ENCODE measurements around the gene PSD4. TPM values are rescaled to one million over a fixed set of nuclear protein-coding genes. Genes with fewer than 3 reads are reported as not detected.

PSD4 gene
- polyA plus RNA-seq, 4 donors, result 24.7 to 39.2 (median 32.7) TPM

GRCh38 chr2:113246606-113247005, 72.8 kb downstream of the PSD4 start:
- WGBS, 3 donors, result 89 to 92% (median 90%) methylated on average over 14 of the region's 14 CpGs
- Histone ChIP-seq H3K4me1 (ENCODE audit: control insufficient read depth in 3 of 3, insufficient read depth in 2 of 3, low read depth in 1 of 3, low read length in 2 of 3) (peaks cover 0 to 19% (median 3%) of the 10 kb centered on the region in 3 donors), H3K4me3 (ENCODE audit: low read depth in 1 of 3, low read length in 3 of 3) (no peak overlapping the region), H3K27ac (ENCODE audit: low read depth in 1 of 3, low read length in 2 of 3) (no peak overlapping the region), H3K27me3 (ENCODE audit: control insufficient read depth in 3 of 3, insufficient read depth in 3 of 3, low read length in 3 of 3) (no peaks in the 10 kb centered on the region), H3K9me3 (ENCODE audit: control insufficient read depth in 2 of 2, insufficient read depth in 1 of 2, low read depth in 1 of 2, low read length in 1 of 2) (no peaks in the 10 kb centered on the region), H3K36me3 (ENCODE audit: control insufficient read depth in 3 of 3, insufficient read depth in 2 of 3, low read depth in 1 of 3, low read length in 3 of 3) (no peaks in the 10 kb centered on the region)
- no peak for DNase-seq
- no peak for FAIRE-seq

DNA sequence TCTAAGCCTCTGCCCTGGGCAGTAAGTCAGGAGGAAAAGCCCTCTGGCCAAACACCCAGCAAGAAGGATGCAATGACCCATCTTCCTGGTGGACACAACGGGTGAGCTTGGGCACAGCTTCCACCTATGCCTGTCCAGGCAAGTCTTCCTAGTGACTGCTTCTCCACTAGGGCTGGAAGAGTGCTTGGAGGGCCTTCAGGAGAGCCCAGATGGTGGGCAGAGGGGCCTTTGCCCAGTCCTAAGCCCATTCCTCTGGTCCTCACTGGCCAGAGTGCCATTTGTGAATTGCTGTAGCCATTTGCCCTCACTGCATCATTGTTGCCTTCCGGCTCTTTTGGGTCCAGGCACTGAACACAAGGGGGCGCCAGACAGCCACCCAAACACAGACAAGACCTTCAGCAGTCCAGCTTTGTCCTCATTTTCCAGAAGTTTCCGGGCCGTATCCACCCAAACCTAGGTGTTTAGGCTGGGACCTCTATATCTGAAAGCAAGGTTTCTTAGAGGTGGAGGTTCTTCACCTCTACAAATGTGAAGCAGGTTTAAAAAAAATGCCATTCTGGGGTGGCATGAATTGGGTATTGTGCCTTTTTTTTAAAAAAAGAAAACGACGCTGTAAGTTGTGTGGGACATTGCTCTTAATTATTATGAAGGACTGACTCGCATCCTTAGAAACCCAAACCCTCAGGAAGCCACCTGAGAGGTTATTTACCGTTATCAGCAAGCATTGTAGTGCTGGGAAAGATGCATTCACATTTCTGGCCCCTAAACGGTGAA, 75.4 kb downstream of the PSD4 start:
- FAIRE-seq, result no peak
- WGBS, 3 donors, result 39 to 43% (median 43%) methylated on average over 10 of the region's 10 CpGs
- peak; percentile 82 to 88 for DNase-seq

DNA sequence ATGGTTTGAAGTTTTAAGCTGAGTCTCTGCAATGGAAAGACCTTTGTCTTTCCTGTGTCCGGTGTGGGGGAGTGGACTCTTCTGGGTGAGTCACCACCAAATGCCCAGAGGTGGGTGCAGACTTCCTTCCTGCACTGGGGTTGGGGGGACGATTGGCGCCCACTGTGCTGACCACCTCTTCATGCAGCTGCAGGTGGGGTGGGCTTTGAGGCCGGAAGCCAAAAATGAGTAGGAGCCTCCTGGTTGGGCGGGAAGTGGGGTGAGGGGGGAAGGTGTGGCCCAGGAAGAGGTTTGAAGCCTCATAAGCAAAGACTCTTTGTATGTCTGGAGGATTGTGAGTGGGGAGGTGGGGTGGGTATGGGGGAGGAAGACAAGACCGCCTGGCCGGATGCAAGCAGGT, 77.3 kb downstream of the PSD4 start:
- H3K4me3 ChIP-seq (ENCODE audit: low read depth in 1 of 3, low read length in 3 of 3), result no peak overlapping the region
- no peaks in the 10 kb centered on the region for H3K27me3 ChIP-seq (ENCODE audit: control insufficient read depth in 3 of 3, insufficient read depth in 3 of 3, low read length in 3 of 3)
- no peak overlapping the region for H3K27ac ChIP-seq (ENCODE audit: low read depth in 1 of 3, low read length in 2 of 3)
- peaks cover 3 to 7% (median 4%) of the 10 kb centered on the region in 3 donors for H3K4me1 ChIP-seq (ENCODE audit: control insufficient read depth in 3 of 3, insufficient read depth in 2 of 3, low read depth in 1 of 3, low read length in 2 of 3)
- H3K9me3 ChIP-seq (ENCODE audit: control insufficient read depth in 2 of 2, insufficient read depth in 1 of 2, low read depth in 1 of 2, low read length in 1 of 2), result peaks cover 0 to 5% of the 10 kb centered on the region in 2 donors
- DNase-seq (peak in 1 of 2 donors; percentile 40), FAIRE-seq (no peak)
- 63 to 71% (median 68%) methylated on average over 7 of the region's 7 CpGs for WGBS, 3 donors
- H3K36me3 ChIP-seq (ENCODE audit: control insufficient read depth in 3 of 3, insufficient read depth in 2 of 3, low read depth in 1 of 3, low read length in 3 of 3), result no peaks in the 10 kb centered on the region

More for the DNA sequence above, 75.4 kb downstream of the PSD4 start:
- peaks cover 3 to 19% (median 4%) of the 10 kb centered on the region in 3 donors for H3K4me1 ChIP-seq (ENCODE audit: control insufficient read depth in 3 of 3, insufficient read depth in 2 of 3, low read depth in 1 of 3, low read length in 2 of 3)
- no peak overlapping the region for H3K27ac ChIP-seq (ENCODE audit: low read depth in 1 of 3, low read length in 2 of 3)
- no peaks in the 10 kb centered on the region for H3K9me3 ChIP-seq (ENCODE audit: control insufficient read depth in 2 of 2, insufficient read depth in 1 of 2, low read depth in 1 of 2, low read length in 1 of 2)
- no peak overlapping the region for H3K4me3 ChIP-seq (ENCODE audit: low read depth in 1 of 3, low read length in 3 of 3)
- no peaks in the 10 kb centered on the region for H3K36me3 ChIP-seq (ENCODE audit: control insufficient read depth in 3 of 3, insufficient read depth in 2 of 3, low read depth in 1 of 3, low read length in 3 of 3)
- H3K27me3 ChIP-seq (ENCODE audit: control insufficient read depth in 3 of 3, insufficient read depth in 3 of 3, low read length in 3 of 3), result no peaks in the 10 kb centered on the region

DNA sequence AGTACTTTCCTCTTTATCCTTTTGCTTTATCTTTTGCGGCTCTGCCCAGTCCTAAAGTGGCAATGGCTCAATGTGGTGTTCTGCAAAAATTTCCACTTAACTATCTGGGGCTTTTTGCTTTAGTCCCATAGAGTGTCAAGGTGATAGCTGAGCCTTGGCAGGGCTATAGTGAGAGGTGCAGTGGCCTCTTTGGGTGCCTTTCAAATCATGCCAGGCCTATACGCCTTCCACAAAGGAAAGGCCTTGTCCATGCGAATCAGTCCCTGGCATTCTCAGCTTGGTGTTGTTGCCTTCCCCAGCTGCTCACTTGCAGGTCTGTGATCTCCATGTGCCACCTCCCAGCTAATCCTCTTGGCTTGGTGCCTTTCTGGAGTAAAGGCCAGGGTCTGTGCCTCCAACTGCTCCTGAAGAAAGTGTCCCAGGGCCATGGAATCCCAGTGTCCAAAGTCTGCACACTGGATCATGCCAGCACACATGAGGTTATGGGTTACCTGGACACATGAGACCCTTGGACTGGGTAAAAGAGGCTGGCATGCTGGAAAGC, 78.3 kb downstream of the PSD4 start:
- H3K4me1 ChIP-seq (ENCODE audit: control insufficient read depth in 3 of 3, insufficient read depth in 2 of 3, low read depth in 1 of 3, low read length in 2 of 3), result peaks cover 3 to 7% (median 4%) of the 10 kb centered on the region in 3 donors
- H3K27me3 ChIP-seq (ENCODE audit: control insufficient read depth in 3 of 3, insufficient read depth in 3 of 3, low read length in 3 of 3), result no peaks in the 10 kb centered on the region
- peaks cover 0 to 7% of the 10 kb centered on the region in 2 donors for H3K9me3 ChIP-seq (ENCODE audit: control insufficient read depth in 2 of 2, insufficient read depth in 1 of 2, low read depth in 1 of 2, low read length in 1 of 2)
- no peak for DNase-seq
- H3K27ac ChIP-seq (ENCODE audit: low read depth in 1 of 3, low read length in 2 of 3), result no peak overlapping the region
- 85 to 94% (median 90%) methylated on average over 3 of the region's 3 CpGs for WGBS, 3 donors
- no peak overlapping the region for H3K4me3 ChIP-seq (ENCODE audit: low read depth in 1 of 3, low read length in 3 of 3)
- no peak for FAIRE-seq
- no peaks in the 10 kb centered on the region for H3K36me3 ChIP-seq (ENCODE audit: control insufficient read depth in 3 of 3, insufficient read depth in 2 of 3, low read depth in 1 of 3, low read length in 3 of 3)

DNA sequence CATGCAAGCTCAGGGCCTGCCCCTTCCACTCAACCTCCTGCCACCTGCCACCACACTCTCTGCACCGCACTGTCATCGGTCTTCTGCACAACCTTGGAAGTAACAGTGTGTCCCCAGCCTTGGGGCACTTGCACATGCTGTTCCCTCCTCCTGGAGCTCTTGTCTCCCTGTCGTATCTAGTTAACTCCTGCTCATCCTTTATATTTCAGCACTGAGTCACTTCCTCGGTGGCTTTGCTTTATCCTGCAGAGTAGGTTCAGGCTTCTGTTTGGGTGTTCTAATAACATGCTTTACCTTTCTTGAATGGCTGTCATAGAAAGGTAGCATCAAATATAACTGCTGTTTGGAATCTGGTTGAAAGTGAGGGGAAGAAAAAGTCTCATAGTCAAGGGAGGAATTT, 79.7 kb downstream of the PSD4 start:
- Histone ChIP-seq H3K4me1 (ENCODE audit: control insufficient read depth in 3 of 3, insufficient read depth in 2 of 3, low read depth in 1 of 3, low read length in 2 of 3) (peaks cover 3 to 7% (median 4%) of the 10 kb centered on the region in 3 donors), H3K9me3 (ENCODE audit: control insufficient read depth in 2 of 2, insufficient read depth in 1 of 2, low read depth in 1 of 2, low read length in 1 of 2) (peaks cover 0 to 7% of the 10 kb centered on the region in 2 donors), H3K27me3 (ENCODE audit: control insufficient read depth in 3 of 3, insufficient read depth in 3 of 3, low read length in 3 of 3) (no peaks in the 10 kb centered on the region), H3K27ac (ENCODE audit: low read depth in 1 of 3, low read length in 2 of 3) (no peak overlapping the region), H3K4me3 (ENCODE audit: low read depth in 1 of 3, low read length in 3 of 3) (no peak overlapping the region), H3K36me3 (ENCODE audit: control insufficient read depth in 3 of 3, insufficient read depth in 2 of 3, low read depth in 1 of 3, low read length in 3 of 3) (no peaks in the 10 kb centered on the region)
- DNase-seq, result no peak
- no peak for FAIRE-seq
- 90 to 93% (median 91%) methylated on average over 4 of the region's 4 CpGs for WGBS, 3 donors

GRCh38 chr2:113255140-113256070, 81.6 kb downstream of the PSD4 start:
- H3K9me3 ChIP-seq (ENCODE audit: control insufficient read depth in 2 of 2, insufficient read depth in 1 of 2, low read depth in 1 of 2, low read length in 1 of 2), result peaks cover 0 to 7% of the 10 kb centered on the region in 2 donors
- WGBS, 3 donors, result 43 to 76% (median 54%) methylated on average over 4 of the region's 4 CpGs
- H3K4me3 ChIP-seq (ENCODE audit: low read depth in 1 of 3, low read length in 3 of 3), result no peak overlapping the region
- FAIRE-seq (no peak), DNase-seq (no peak)
- no peak overlapping the region for H3K27ac ChIP-seq (ENCODE audit: low read depth in 1 of 3, low read length in 2 of 3)
- peaks cover 3 to 4% (median 4%) of the 10 kb centered on the region in 3 donors for H3K4me1 ChIP-seq (ENCODE audit: control insufficient read depth in 3 of 3, insufficient read depth in 2 of 3, low read depth in 1 of 3, low read length in 2 of 3)
- H3K27me3 ChIP-seq (ENCODE audit: control insufficient read depth in 3 of 3, insufficient read depth in 3 of 3, low read length in 3 of 3), result no peaks in the 10 kb centered on the region
- H3K36me3 ChIP-seq (ENCODE audit: control insufficient read depth in 3 of 3, insufficient read depth in 2 of 3, low read depth in 1 of 3, low read length in 3 of 3), result no peaks in the 10 kb centered on the region

- Histone ChIP-seq H3K4me1 (ENCODE audit: control insufficient read depth in 3 of 3, insufficient read depth in 2 of 3, low read depth in 1 of 3, low read length in 2 of 3) (no peaks in the 10 kb centered on the region), H3K36me3 (ENCODE audit: control insufficient read depth in 3 of 3, insufficient read depth in 2 of 3, low read depth in 1 of 3, low read length in 3 of 3) (no peaks in the 10 kb centered on the region), H3K27me3 (ENCODE audit: control insufficient read depth in 3 of 3, insufficient read depth in 3 of 3, low read length in 3 of 3) (no peaks in the 10 kb centered on the region), H3K9me3 (ENCODE audit: control insufficient read depth in 2 of 2, insufficient read depth in 1 of 2, low read depth in 1 of 2, low read length in 1 of 2) (peaks cover 0 to 7% of the 10 kb centered on the region in 2 donors), H3K4me3 (ENCODE audit: low read depth in 1 of 3, low read length in 3 of 3) (no peak overlapping the region), H3K27ac (ENCODE audit: low read depth in 1 of 3, low read length in 2 of 3) (no peak overlapping the region)
- DNase-seq (no peak), FAIRE-seq (no peak)
- WGBS, 3 donors, result 69 to 92% (median 90%) methylated on average over 7 of the region's 7 CpGs
Observed at GRCh38 chr2:113257516-113258264, 83.9 kb downstream of the PSD4 start.

Data from small intestine (tissue), 7 donors.